Neural cell (in vitro differentiated cells): ENCODE measurements around the gene TFF2. TPM values are rescaled to one million over a fixed set of nuclear protein-coding genes. Genes with fewer than 3 reads are reported as not detected.
A peak's percentile ranks its signal among the peaks of the same experiment; 100 is the strongest.

Source experiments
- H2AFZ ChIP-seq: fragments of 200-600, 300-800 bp; sonication (generic), shearing (Covaris generic); 2 replicates; pipeline ENCODE4 v1.6.0; 2014; ENCODE audit warnings: low read depth, mild to moderate bottlenecking, antibody characterized with exemption, low read length, moderate library complexity
- H3F3A ChIP-seq: fragments of 200-600 bp; shearing (Covaris generic); 2 replicates; pipeline ENCODE4 v1.6.1; 2016; ENCODE audit warnings: mild to moderate bottlenecking, moderate library complexity, mixed read lengths, antibody characterized with exemption, low read length; ENCODE audit not compliant: insufficient read depth, poor library complexity, severe bottlenecking
- H3K27ac ChIP-seq: fragments of 200-600, 300-800 bp; sonication (generic), shearing (Covaris generic); 2 replicates; pipeline ENCODE4 v1.5.1; 2014; ENCODE audit warnings: mild to moderate bottlenecking, low read length, moderate library complexity
- H3K27me3 ChIP-seq: fragments of 300-800, 200-600 bp; sonication (generic), shearing (Covaris generic); 2 replicates; pipeline ENCODE4 v1.6.0; 2014; ENCODE audit warnings: mild to moderate bottlenecking, low read depth, low read length, moderate library complexity; ENCODE audit not compliant: insufficient read depth
- H3K36me3 ChIP-seq: fragments of 300-800, 200-600 bp; sonication (generic), shearing (Covaris generic); 2 replicates; pipeline ENCODE4 v1.5.1; 2014; ENCODE audit warnings: mild to moderate bottlenecking, antibody characterized with exemption, low read length, moderate library complexity; ENCODE audit not compliant: insufficient read depth
- H3K4me2 ChIP-seq: fragments of 300-800, 200-600 bp; sonication (generic), shearing (Covaris generic); 2 replicates; pipeline ENCODE4 v1.6.0; 2014; ENCODE audit warnings: mild to moderate bottlenecking, low read length
- H3K4me3 ChIP-seq: fragments of 300-800, 200-600 bp; sonication (generic), shearing (Covaris generic); 2 replicates; pipeline ENCODE4 v1.5.1; 2014; ENCODE audit warnings: mild to moderate bottlenecking, low read length, moderate library complexity
- H3K79me2 ChIP-seq: fragments of 200-600 bp; shearing (Covaris generic); replicated peaks from 2 replicates; pipeline ENCODE4 v1.6.0; 2014; ENCODE audit warnings: mild to moderate bottlenecking, low read length, moderate library complexity; ENCODE audit not compliant: insufficient read depth
- H3K9ac ChIP-seq: fragments of 300-800, 200-600 bp; sonication (generic), shearing (Covaris generic); 2 replicates; pipeline ENCODE4 v1.6.1; 2016; ENCODE audit warnings: mild to moderate bottlenecking, low read length, mixed read lengths
- H3K9me2 ChIP-seq: fragments of 200-600 bp; shearing (Covaris generic); 2 replicates; pipeline ENCODE4 v1.6.1; 2016; ENCODE audit warnings: mild to moderate bottlenecking, low read length, mixed read lengths; ENCODE audit not compliant: insufficient read depth
- H3K9me3 ChIP-seq: fragments of 200-600, 300-800 bp; sonication (generic), shearing (Covaris generic); 2 replicates; pipeline ENCODE4 v1.6.1; 2016; ENCODE audit warnings: mild to moderate bottlenecking, mixed run types, low read length, moderate library complexity, mixed read lengths
- H4K20me1 ChIP-seq: fragments of 200-600 bp; shearing (Covaris generic); 2 replicates; pipeline ENCODE4 v1.6.1; 2016; ENCODE audit warnings: mild to moderate bottlenecking, mixed run types; ENCODE audit not compliant: insufficient read depth
- EP300 ChIP-seq: fragments of 450-650 bp; conservative IDR thresholded peaks from 2 replicates; pipeline ENCODE4 v1.6.1; 2014; ENCODE audit warnings: antibody characterized with exemption, mild to moderate bottlenecking, moderate library complexity; ENCODE audit not compliant: poor library complexity, severe bottlenecking
- EZH2 ChIP-seq: fragments of 200-600, 300-800 bp; shearing (Covaris generic), sonication (generic); IDR thresholded peaks from 2 replicates; pipeline ENCODE4 v1.6.1; 2014; ENCODE audit warnings: antibody characterized with exemption, low read length, borderline replicate concordance, mild to moderate bottlenecking; ENCODE audit not compliant: insufficient read depth, poor library complexity, severe bottlenecking
- MXI1 ChIP-seq: fragments of 450-650 bp; conservative IDR thresholded peaks from 2 replicates; pipeline ENCODE4 v1.6.1; 2014; ENCODE audit warnings: antibody characterized with exemption, mild to moderate bottlenecking; ENCODE audit not compliant: poor library complexity, severe bottlenecking
- POLR2AphosphoS5 ChIP-seq: IDR thresholded peaks from 2 replicates; pipeline ENCODE4 v1.6.1; 2012
- RAD21 ChIP-seq: fragments of 450-650 bp; conservative IDR thresholded peaks from 2 replicates; pipeline ENCODE4 v1.6.1; 2014; ENCODE audit warnings: antibody characterized with exemption, mild to moderate bottlenecking, moderate library complexity
- SMC3 ChIP-seq: fragments of 450-650 bp; conservative IDR thresholded peaks from 2 replicates; pipeline ENCODE4 v1.6.1; 2014; ENCODE audit warnings: antibody characterized with exemption, mild to moderate bottlenecking, moderate library complexity; ENCODE audit not compliant: poor library complexity
- TAF1 ChIP-seq: IDR thresholded peaks from 2 replicates; pipeline ENCODE4 v1.6.1; 2012; ENCODE audit warnings: low read depth
- polyA plus RNA-seq: library from polyadenylated mRNA; depleted of rRNA; stranded (reverse); fragments of >200 nt; gene quantifications from 2 replicates; pipeline ENCODE4 v1.2.3, GENCODE V29; 2014
- TF ChIP-seq, protein P1 (sequence below): IDR thresholded peaks from 2 replicates; pipeline ENCODE4 v1.6.1; 2012; ENCODE audit warnings: borderline replicate concordance
- TF ChIP-seq, protein P2 (sequence below): fragments of 450-650 bp; IDR thresholded peaks from 2 replicates; pipeline ENCODE4 v1.5.1; 2014; ENCODE audit warnings: antibody characterized with exemption, mild to moderate bottlenecking, moderate library complexity; ENCODE audit not compliant: poor library complexity, severe bottlenecking

The TFF2 gene
- polyA plus RNA-seq, 1 donor from 2014 or later = not detected

DNA sequence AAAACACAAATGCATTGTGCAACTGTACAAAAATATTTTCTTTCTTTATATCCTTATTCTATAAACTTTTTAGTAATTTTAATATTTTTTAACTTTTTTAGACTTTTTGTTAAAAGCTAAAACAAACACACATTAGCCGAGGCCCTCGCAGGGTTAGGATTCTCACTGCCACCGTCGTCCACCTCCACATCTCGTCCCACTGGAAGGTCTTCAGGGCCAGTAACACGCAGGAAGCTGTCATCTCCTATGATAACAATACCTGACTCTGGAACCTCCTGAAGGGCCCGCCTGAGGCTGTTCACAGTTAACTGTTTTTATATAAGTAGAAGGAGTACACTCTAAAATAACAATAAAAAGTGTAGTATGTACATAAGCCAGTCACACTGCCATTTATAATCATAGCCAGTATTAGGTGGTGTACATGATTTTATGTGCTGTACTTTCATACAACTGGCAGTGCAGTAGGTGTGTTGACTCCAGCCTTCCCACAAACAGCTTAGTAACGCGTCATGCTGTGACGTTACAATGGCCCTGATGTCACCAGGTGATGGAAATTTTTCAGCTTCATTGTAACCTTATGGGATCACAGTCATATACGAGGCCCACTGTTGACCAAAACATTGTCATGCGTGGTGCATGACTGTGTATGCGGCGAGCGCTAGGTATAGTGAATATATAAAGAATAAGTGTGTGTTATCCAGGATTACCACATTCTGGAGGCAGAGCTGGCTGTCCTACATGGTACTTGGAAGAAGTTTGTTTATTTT lies 8.8 kb downstream of the TFF2 start:
- no peak overlapping the region for H3K9ac ChIP-seq
- no peak overlapping the region for H3K4me3 ChIP-seq
- no peaks in the 10 kb centered on the region for H3K79me2 ChIP-seq
- H3K9me2 ChIP-seq = no peaks in the 10 kb centered on the region
- no peaks in the 10 kb centered on the region for H3F3A ChIP-seq
- H4K20me1 ChIP-seq = no peaks in the 10 kb centered on the region
- H3K9me3 ChIP-seq = no peaks in the 10 kb centered on the region
- no peak overlapping the region for H2AFZ ChIP-seq
- TF ChIP-seq RAD21 = no peak
- peak; percentile 62 for TF ChIP-seq POLR2AphosphoS5
- H3K27ac ChIP-seq = no peak overlapping the region
- H3K27me3 ChIP-seq = no peaks in the 10 kb centered on the region
- H3K4me2 ChIP-seq = no peak overlapping the region
- no peaks in the 10 kb centered on the region for H3K36me3 ChIP-seq

DNA sequence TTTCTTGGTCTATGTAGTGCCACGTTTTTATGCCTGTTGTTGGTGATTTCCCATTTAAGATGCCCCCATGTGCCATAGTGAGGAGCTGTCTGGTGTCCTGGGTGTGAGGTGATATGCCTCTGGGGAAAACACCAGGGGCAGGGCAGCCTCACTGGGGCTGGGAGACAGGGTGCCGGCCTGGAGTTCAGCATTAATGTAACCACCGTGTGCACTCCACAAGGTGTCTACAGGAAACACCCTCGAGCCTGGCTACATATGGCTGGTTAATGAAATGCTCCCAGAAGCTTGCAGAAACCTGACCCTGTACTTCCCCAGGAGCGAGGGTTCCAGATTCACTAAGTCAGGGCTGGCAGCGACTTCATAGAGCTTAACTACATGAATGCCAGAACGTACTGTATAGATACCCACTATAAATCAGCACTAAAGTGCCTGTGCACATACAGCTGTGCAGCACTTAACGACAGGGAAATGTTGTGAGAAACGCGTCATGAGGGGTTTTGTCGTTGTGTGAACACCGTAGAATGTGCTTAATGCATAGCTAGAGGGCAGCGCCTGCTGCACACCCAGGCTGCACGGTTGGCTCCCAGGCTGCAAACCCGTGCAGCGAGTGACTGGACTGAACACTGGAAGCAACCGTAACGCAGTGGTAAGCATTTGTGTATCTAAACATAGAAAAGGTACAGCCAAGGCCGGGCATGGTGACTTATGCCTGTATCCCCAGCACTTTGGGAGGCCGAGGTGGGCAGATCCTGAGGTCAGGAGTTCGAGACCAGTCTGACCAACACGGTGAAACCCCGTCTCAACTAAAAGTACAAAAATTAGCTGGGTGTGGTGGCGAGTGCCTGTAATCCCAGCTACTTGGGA lies 10.4 kb downstream of the TFF2 start:
- no peaks in the 10 kb centered on the region for H3K79me2 ChIP-seq
- H4K20me1 ChIP-seq = no peaks in the 10 kb centered on the region
- H3F3A ChIP-seq = no peaks in the 10 kb centered on the region
- H2AFZ ChIP-seq = no peak overlapping the region
- no peak overlapping the region for H3K4me3 ChIP-seq
- no peak overlapping the region for H3K9ac ChIP-seq
- no peaks in the 10 kb centered on the region for H3K36me3 ChIP-seq
- H3K9me2 ChIP-seq = no peaks in the 10 kb centered on the region
- TF ChIP-seq SMC3 (no peak), POLR2AphosphoS5 (no peak), EP300 (no peak), RAD21 (no peak), EZH2 (no peak), TAF1 (no peak), MXI1 (no peak)
- TF ChIP-seq, protein P1, sequence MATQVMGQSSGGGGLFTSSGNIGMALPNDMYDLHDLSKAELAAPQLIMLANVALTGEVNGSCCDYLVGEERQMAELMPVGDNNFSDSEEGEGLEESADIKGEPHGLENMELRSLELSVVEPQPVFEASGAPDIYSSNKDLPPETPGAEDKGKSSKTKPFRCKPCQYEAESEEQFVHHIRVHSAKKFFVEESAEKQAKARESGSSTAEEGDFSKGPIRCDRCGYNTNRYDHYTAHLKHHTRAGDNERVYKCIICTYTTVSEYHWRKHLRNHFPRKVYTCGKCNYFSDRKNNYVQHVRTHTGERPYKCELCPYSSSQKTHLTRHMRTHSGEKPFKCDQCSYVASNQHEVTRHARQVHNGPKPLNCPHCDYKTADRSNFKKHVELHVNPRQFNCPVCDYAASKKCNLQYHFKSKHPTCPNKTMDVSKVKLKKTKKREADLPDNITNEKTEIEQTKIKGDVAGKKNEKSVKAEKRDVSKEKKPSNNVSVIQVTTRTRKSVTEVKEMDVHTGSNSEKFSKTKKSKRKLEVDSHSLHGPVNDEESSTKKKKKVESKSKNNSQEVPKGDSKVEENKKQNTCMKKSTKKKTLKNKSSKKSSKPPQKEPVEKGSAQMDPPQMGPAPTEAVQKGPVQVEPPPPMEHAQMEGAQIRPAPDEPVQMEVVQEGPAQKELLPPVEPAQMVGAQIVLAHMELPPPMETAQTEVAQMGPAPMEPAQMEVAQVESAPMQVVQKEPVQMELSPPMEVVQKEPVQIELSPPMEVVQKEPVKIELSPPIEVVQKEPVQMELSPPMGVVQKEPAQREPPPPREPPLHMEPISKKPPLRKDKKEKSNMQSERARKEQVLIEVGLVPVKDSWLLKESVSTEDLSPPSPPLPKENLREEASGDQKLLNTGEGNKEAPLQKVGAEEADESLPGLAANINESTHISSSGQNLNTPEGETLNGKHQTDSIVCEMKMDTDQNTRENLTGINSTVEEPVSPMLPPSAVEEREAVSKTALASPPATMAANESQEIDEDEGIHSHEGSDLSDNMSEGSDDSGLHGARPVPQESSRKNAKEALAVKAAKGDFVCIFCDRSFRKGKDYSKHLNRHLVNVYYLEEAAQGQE = no peak
- TF ChIP-seq, protein P2, sequence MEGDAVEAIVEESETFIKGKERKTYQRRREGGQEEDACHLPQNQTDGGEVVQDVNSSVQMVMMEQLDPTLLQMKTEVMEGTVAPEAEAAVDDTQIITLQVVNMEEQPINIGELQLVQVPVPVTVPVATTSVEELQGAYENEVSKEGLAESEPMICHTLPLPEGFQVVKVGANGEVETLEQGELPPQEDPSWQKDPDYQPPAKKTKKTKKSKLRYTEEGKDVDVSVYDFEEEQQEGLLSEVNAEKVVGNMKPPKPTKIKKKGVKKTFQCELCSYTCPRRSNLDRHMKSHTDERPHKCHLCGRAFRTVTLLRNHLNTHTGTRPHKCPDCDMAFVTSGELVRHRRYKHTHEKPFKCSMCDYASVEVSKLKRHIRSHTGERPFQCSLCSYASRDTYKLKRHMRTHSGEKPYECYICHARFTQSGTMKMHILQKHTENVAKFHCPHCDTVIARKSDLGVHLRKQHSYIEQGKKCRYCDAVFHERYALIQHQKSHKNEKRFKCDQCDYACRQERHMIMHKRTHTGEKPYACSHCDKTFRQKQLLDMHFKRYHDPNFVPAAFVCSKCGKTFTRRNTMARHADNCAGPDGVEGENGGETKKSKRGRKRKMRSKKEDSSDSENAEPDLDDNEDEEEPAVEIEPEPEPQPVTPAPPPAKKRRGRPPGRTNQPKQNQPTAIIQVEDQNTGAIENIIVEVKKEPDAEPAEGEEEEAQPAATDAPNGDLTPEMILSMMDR = no peak
- no peak overlapping the region for H3K27ac ChIP-seq
- no peaks in the 10 kb centered on the region for H3K9me3 ChIP-seq
- no peak overlapping the region for H3K4me2 ChIP-seq
- no peaks in the 10 kb centered on the region for H3K27me3 ChIP-seq
